GM23248 (cell line): ENCODE data around the gene F2RL3. TPM values are rescaled to one million over a fixed set of nuclear protein-coding genes. Genes with fewer than 3 reads are reported as not detected.
"Not testable (repeated sequence)": the region's sequence is repeated elsewhere in the genome, so short reads cannot be mapped to it uniquely, and the experiment has no call there.

Experiments used
- DNase-seq: peaks from one replicate; pipeline ENCODE4 v3.0.0-alpha.2; 2015
- H2AFZ ChIP-seq: fragments of 200-600 bp; sonication (generic); 2 replicates; pipeline ENCODE4 v1.6.1; 2016; ENCODE audit warnings: antibody characterized with exemption
- H3F3A ChIP-seq: fragments of 200-600 bp; sonication (generic); 2 replicates; pipeline ENCODE4 v1.6.1; 2016; ENCODE audit warnings: mild to moderate bottlenecking, antibody characterized with exemption, mixed run types; ENCODE audit not compliant: insufficient read depth
- H3K27ac ChIP-seq: fragments of 200-600 bp; sonication (generic); 2 replicates; pipeline ENCODE4 v1.5.1; 2016; ENCODE audit warnings: mild to moderate bottlenecking
- H3K27me3 ChIP-seq: fragments of 200-600 bp; sonication (generic); replicated peaks from 2 replicates; pipeline ENCODE4 v1.6.1; 2016; ENCODE audit warnings: mild to moderate bottlenecking; ENCODE audit not compliant: insufficient read depth
- H3K36me3 ChIP-seq: fragments of 200-600 bp; sonication (generic); 2 replicates; pipeline ENCODE4 v1.6.1; 2016; ENCODE audit warnings: low read depth, mild to moderate bottlenecking
- H3K4me1 ChIP-seq: fragments of 200-600 bp; sonication (generic); 2 replicates; pipeline ENCODE4 v1.6.1; 2016; ENCODE audit warnings: mild to moderate bottlenecking; ENCODE audit not compliant: insufficient read depth
- H3K4me2 ChIP-seq: fragments of 200-600 bp; sonication (generic); one replicate; pipeline ENCODE4 v1.6.1; 2016; ENCODE audit warnings: mild to moderate bottlenecking; ENCODE audit not compliant: unreplicated experiment
- H3K4me3 ChIP-seq: fragments of 200-600 bp; sonication (generic); 2 replicates; pipeline ENCODE4 v1.5.1; 2016; ENCODE audit warnings: mild to moderate bottlenecking
- H3K79me2 ChIP-seq: fragments of 200-600 bp; sonication (generic); 2 replicates; pipeline ENCODE4 v1.6.1; 2016; ENCODE audit warnings: mild to moderate bottlenecking; ENCODE audit not compliant: insufficient read depth
- H3K9ac ChIP-seq: fragments of 200-600 bp; sonication (generic); 2 replicates; pipeline ENCODE4 v1.6.1; 2016; ENCODE audit warnings: mild to moderate bottlenecking
- H3K9me2 ChIP-seq: fragments of 200-600 bp; sonication (generic); 2 replicates; pipeline ENCODE4 v1.6.1; 2016; ENCODE audit warnings: mixed run types, mild to moderate bottlenecking, moderate library complexity; ENCODE audit not compliant: insufficient read depth
- H3K9me3 ChIP-seq: fragments of 200-600 bp; sonication (generic); one replicate; pipeline ENCODE4 v1.6.1; 2017; ENCODE audit warnings: low read depth
- H4K20me1 ChIP-seq: fragments of 200-600 bp; sonication (generic); 2 replicates; pipeline ENCODE4 v1.6.0; 2016; ENCODE audit not compliant: insufficient read depth
- EZH2 ChIP-seq: fragments of 200-600 bp; sonication (generic); IDR thresholded peaks from 2 replicates; pipeline ENCODE4 v1.6.1; 2018; ENCODE audit warnings: antibody characterized with exemption, mild to moderate bottlenecking; ENCODE audit not compliant: insufficient read depth, poor library complexity, severe bottlenecking
- EZH2phosphoT487 ChIP-seq: fragments of 200-600 bp; sonication (generic); IDR thresholded peaks from 2 replicates; pipeline ENCODE4 v1.6.1; 2018; ENCODE audit warnings: antibody characterized with exemption, moderate library complexity, mild to moderate bottlenecking, low read depth; ENCODE audit not compliant: insufficient read depth
- WGBS, 2 experiments: methylation state at CpG; one replicate each; pipeline ENCODE4 v1.1.6; 2015 to 2017; ENCODE audit warnings: low lambda C conversion rate in 2 of 2, low coverage in 1 of 2; ENCODE audit errors: missing lambda C conversion rate in 2 of 2; 5-methylcytosine and 5-hydroxymethylcytosine counted together
- in situ Hi-C: fragments of 300-500 bp; cut with MboI; formaldehyde crosslinking; loops from 2 replicates; pipeline ENCODE4 v1.15.0; 2020
- polyA plus RNA-seq: library from polyadenylated mRNA; unstranded; fragments of >200 nt; fragmentation: Nextera tagmentation; extraction: Ambion mirVana; gene quantifications from 2 replicates; pipeline ENCODE4 v1.2.1, GENCODE V29; 2016
- small RNA-seq: library from RNA; depleted of rRNA; stranded (forward); fragments of <200 nt; gene quantifications from one replicate; pipeline ENCODE3, GENCODE V24; 2014; ENCODE audit warnings: low read depth, low replicate concordance
- total RNA-seq: library from RNA; depleted of rRNA; stranded (reverse); fragments of >200 nt; shearing (Covaris generic); gene quantifications from 2 replicates; pipeline ENCODE4 v1.2.3, GENCODE V29; 2014; rRNA removed

F2RL3 gene
- total and polyA plus RNA-seq, 2 experiments from 2014 or later: not detected

GRCh38 chr19:16936901-16937300 is 48.1 kb downstream of the F2RL3 start:
- TF ChIP-seq EZH2phosphoT487 (no peak), EZH2 (no peak)
- no peaks in the 10 kb centered on the region for H3K9me2 ChIP-seq
- in situ Hi-C loops: no loop called here
- H3K4me3 ChIP-seq: no peak overlapping the region
- H2AFZ ChIP-seq: no peak overlapping the region
- no peak overlapping the region for H3K4me2 ChIP-seq
- H3K9me3 ChIP-seq: no peaks in the 10 kb centered on the region
- no peak for DNase-seq
- no peaks in the 10 kb centered on the region for H3F3A ChIP-seq
- 18 to 25% methylated on average over 2 of the region's 2 CpGs for WGBS, 2 experiments
- H3K27ac ChIP-seq: no peak overlapping the region
- no peaks in the 10 kb centered on the region for H3K79me2 ChIP-seq
- no peaks in the 10 kb centered on the region for H3K4me1 ChIP-seq
- H4K20me1 ChIP-seq: no peaks in the 10 kb centered on the region
- no peaks in the 10 kb centered on the region for H3K36me3 ChIP-seq
- H3K27me3 ChIP-seq: no peaks in the 10 kb centered on the region
- H3K9ac ChIP-seq: no peak overlapping the region

DNA sequence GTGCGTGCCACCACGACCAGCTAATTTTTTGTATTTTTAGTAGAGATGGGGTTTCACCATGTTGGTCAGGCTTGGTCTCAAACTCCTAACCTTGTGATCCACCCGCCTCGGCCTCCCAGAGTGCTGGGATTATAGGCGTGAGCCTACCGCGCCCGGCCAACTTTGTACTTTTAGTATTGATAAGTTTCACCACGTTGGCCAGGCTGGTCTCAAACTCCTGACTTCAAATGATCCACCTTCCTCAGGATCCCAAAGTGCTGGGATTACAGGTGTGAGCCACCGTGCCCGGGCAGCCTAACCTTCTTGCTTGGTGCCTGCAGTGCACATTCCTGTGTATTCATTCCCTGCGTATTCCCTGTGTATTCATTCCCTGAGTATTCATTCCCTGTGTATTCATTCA is 49.0 kb downstream of the F2RL3 start:
- H4K20me1 ChIP-seq, H3K4me2 ChIP-seq, H3K36me3 ChIP-seq, H3K4me1 ChIP-seq, DNase-seq, H3F3A ChIP-seq, H3K79me2 ChIP-seq, H3K27me3 ChIP-seq, H3K4me3 ChIP-seq, in situ Hi-C loops, H3K9me2 ChIP-seq, H2AFZ ChIP-seq, H3K9me3 ChIP-seq, H3K27ac ChIP-seq, H3K9ac ChIP-seq: not testable (repeated sequence)
- WGBS, 2 experiments: 80 to 82% methylated on average over 11 to 12 of the region's 12 CpGs

DNA sequence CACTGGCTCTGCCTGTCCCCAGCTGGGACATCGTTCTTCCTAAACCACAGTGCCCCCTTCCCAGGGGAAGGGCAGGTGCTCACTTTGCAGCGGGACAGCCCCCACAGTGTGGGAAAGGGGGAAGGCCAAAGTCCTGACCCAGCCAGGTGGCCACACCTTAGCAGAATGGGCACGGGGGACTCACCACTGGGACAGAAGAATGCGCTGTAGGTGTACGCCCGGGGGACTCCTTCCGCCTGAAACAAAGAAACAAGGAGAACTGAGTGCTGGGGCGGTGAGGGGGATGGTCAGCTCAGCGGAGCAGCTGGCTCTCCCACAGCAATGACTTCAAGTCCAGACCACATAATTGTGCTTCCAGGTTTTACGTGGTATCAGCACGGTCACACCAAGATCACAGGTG is 49.4 kb downstream of the F2RL3 start:
- H3K79me2 ChIP-seq: no peaks in the 10 kb centered on the region
- no peak for TF ChIP-seq EZH2phosphoT487
- TF ChIP-seq EZH2: no peak
- H3K9ac ChIP-seq: no peak overlapping the region
- no peak overlapping the region for H3K4me3 ChIP-seq
- no peaks in the 10 kb centered on the region for H3K27me3 ChIP-seq
- 55 to 68% methylated on average over 8 to 11 of the region's 11 CpGs for WGBS, 2 experiments
- no peaks in the 10 kb centered on the region for H4K20me1 ChIP-seq
- DNase-seq: no peak
- no peak overlapping the region for H3K4me2 ChIP-seq
- H2AFZ ChIP-seq: no peak overlapping the region
- in situ Hi-C loops: no loop called here
- no peaks in the 10 kb centered on the region for H3K9me3 ChIP-seq
- no peak overlapping the region for H3K27ac ChIP-seq
- no peaks in the 10 kb centered on the region for H3F3A ChIP-seq
- H3K9me2 ChIP-seq: no peaks in the 10 kb centered on the region
- no peaks in the 10 kb centered on the region for H3K36me3 ChIP-seq
- no peaks in the 10 kb centered on the region for H3K4me1 ChIP-seq

DNA sequence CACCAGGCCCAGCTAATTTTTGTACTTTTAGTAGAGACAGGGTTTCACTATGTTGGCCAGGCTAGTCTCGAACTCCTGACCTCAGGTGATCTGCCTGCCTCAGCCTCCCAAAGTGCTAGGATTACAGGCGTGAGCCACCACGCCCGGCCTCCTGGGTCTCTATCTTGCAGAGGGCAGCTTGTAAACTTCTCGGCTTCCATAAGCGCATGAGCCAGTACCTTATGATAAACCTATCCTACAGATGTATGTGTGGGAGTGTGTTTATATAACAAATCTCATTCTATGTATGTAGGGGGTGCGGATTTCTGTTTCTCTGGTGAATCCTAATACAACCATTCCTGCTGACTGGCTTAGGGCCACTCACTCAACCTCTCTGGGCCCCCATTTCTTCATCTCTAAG is 51.3 kb downstream of the F2RL3 start:
- in situ Hi-C loops, H3K9ac ChIP-seq, H3F3A ChIP-seq, H3K4me1 ChIP-seq, H3K9me3 ChIP-seq, H2AFZ ChIP-seq, H4K20me1 ChIP-seq, H3K4me3 ChIP-seq, H3K79me2 ChIP-seq, DNase-seq, H3K9me2 ChIP-seq, H3K4me2 ChIP-seq, H3K36me3 ChIP-seq, H3K27ac ChIP-seq, H3K27me3 ChIP-seq: not testable (repeated sequence)
- 68 to 78% methylated on average over 7 of the region's 7 CpGs for WGBS, 2 experiments

DNA sequence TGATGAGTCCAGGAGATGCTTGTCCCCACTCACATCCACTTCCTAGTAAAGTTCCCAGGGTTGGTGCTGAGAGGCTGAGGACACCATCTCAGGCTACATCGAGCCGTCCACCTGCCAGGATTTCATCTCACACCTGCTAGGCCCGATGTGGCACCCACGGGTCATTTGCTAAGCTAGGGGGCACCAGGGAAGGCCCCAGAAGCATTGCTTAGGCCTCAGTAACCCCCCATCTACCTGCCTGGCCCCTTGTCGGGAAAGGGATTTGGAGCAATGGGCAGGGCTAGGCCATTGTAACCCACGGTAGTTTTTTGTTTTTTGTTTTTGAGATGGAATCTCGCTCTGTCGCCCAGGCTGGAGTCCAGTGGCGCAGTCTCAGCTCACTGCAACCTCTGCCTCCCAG is 51.8 kb downstream of the F2RL3 start:
- no peaks in the 10 kb centered on the region for H3F3A ChIP-seq
- no peak overlapping the region for H3K4me3 ChIP-seq
- H3K9ac ChIP-seq: no peak overlapping the region
- H3K27ac ChIP-seq: no peak overlapping the region
- H2AFZ ChIP-seq: no peak overlapping the region
- no peaks in the 10 kb centered on the region for H4K20me1 ChIP-seq
- in situ Hi-C loops: no loop called here
- WGBS, 2 experiments: 59 to 63% methylated on average over 9 of the region's 9 CpGs
- H3K4me1 ChIP-seq: no peaks in the 10 kb centered on the region
- H3K36me3 ChIP-seq: no peaks in the 10 kb centered on the region
- no peak for DNase-seq
- TF ChIP-seq EZH2 (no peak), EZH2phosphoT487 (no peak)
- no peaks in the 10 kb centered on the region for H3K27me3 ChIP-seq
- no peaks in the 10 kb centered on the region for H3K79me2 ChIP-seq
- no peak overlapping the region for H3K4me2 ChIP-seq
- H3K9me3 ChIP-seq: no peaks in the 10 kb centered on the region
- no peaks in the 10 kb centered on the region for H3K9me2 ChIP-seq

Small RNA genes within 50 kb of the gene (small RNA-seq; reads per million reads assigned to genes)
- gene RN7SL823P (not detected), gene RN7SL835P (not detected)

Other genes with a start within 250 kb of the F2RL3 start
- 65.8 and 79.0 TPM in 2 replicates for gene SMIM7, start 228.9 kb upstream of the F2RL3 start, total RNA-seq
- gene SMIM7, start 228.9 kb upstream of the F2RL3 start, polyA plus RNA-seq: 89.9 and 92.9 TPM in 2 replicates
- 1.3 TPM in 1 of 2 replicates, not detected in the other for gene TMEM38A, start 227.9 kb upstream of the F2RL3 start, total RNA-seq
- gene TMEM38A, start 227.9 kb upstream of the F2RL3 start, polyA plus RNA-seq: 1.1 and 1.6 TPM in 2 replicates
- not detected in 2 replicates for gene NWD1, start 169.2 kb upstream of the F2RL3 start, total RNA-seq
- not detected in 2 replicates for gene NWD1, start 169.2 kb upstream of the F2RL3 start, polyA plus RNA-seq
- gene SIN3B, start 59.6 kb upstream of the F2RL3 start, total RNA-seq: 18.7 and 21.0 TPM in 2 replicates
- 11.9 and 14.9 TPM in 2 replicates for gene SIN3B, start 59.6 kb upstream of the F2RL3 start, polyA plus RNA-seq
- 0.76 and 0.89 TPM in 2 replicates for gene CPAMD8, start 137.8 kb downstream of the F2RL3 start, total RNA-seq
- gene CPAMD8, start 137.8 kb downstream of the F2RL3 start, polyA plus RNA-seq: 0.20 and 0.80 TPM in 2 replicates
- 1.0 and 3.4 TPM in 2 replicates for gene HAUS8, start 186.5 kb downstream of the F2RL3 start, total RNA-seq
- 8.2 and 10.6 TPM in 2 replicates for gene HAUS8, start 186.5 kb downstream of the F2RL3 start, polyA plus RNA-seq
- gene MYO9B, start 186.8 kb downstream of the F2RL3 start, total RNA-seq: 49.1 and 71.8 TPM in 2 replicates
- 18.6 and 20.1 TPM in 2 replicates for gene MYO9B, start 186.8 kb downstream of the F2RL3 start, polyA plus RNA-seq